Endothelial cell of umbilical vein (primary cell): ENCODE data around the gene ABL1. TPM values are rescaled to one million over a fixed set of nuclear protein-coding genes. Genes with fewer than 3 reads are reported as not detected.

Experiments
- BruUV-seq: library from RNA; stranded (reverse); fragments of 400-500 nt; replicated peaks from 2 replicates; lab custom pipeline; 2021; lab: Mats Ljungman, UMichigan
- CTCF ChIA-PET: fragments of 300-600, 350-600 bp; sonication (Branson Sonifier 250); formaldehyde crosslinking; loops from one replicate; lab custom pipeline; 2021; ENCODE audit warnings: antibody characterized with exemption, inconsistent platforms; lab: Charles Lee
- POLR2A ChIA-PET: fragments of 300-600, 350-600 bp; sonication (Branson Sonifier 250); formaldehyde crosslinking; loops from one replicate; lab custom pipeline; 2021; ENCODE audit warnings: antibody characterized with exemption, inconsistent platforms; lab: Charles Lee
- DNase-seq: peaks from one replicate; pipeline ENCODE4 v3.0.0-alpha.2; 2011; ENCODE audit warnings: low read depth, low spot score
- FAIRE-seq: peaks from 2 replicates; lab custom pipeline; 2011; peaks lifted over from hg19 to GRCh38; lab: Jason Lieb, UNC
- H2AFZ ChIP-seq: 2 replicates; pipeline ENCODE4 v1.6.0; 2012; ENCODE audit warnings: low read depth, low read length, control low read depth, inconsistent platforms
- H3K27ac ChIP-seq: 2 replicates; pipeline ENCODE4 v1.5.1; 2011; ENCODE audit warnings: low read depth, mild to moderate bottlenecking, control low read depth, low read length, moderate library complexity; ENCODE audit not compliant: insufficient read depth
- H3K27me3 ChIP-seq, 2 experiments: 2 replicates each; pipeline versions ENCODE4 v1.6.0 to v1.6.1; 2011; ENCODE audit warnings: low read length in 2 of 2, mixed read lengths in 1 of 2; ENCODE audit not compliant: control insufficient read depth in 2 of 2, insufficient read depth in 2 of 2
- H3K36me3 ChIP-seq, 2 experiments: 2 replicates in 1 of 2; 3 replicates in 1 of 2; pipeline ENCODE4 v1.5.1; 2011; ENCODE audit warnings: low read length in 2 of 2, mild to moderate bottlenecking in 1 of 2, moderate library complexity in 1 of 2; ENCODE audit not compliant: control insufficient read depth in 2 of 2, insufficient read depth in 2 of 2; ENCODE audit errors: extremely low read depth in 1 of 2
- H3K4me1 ChIP-seq: 3 replicates; pipeline ENCODE4 v1.5.1; 2011; ENCODE audit warnings: mild to moderate bottlenecking, low read length; ENCODE audit not compliant: control insufficient read depth, insufficient read depth; ENCODE audit errors: extremely low read depth
- H3K4me2 ChIP-seq: 2 replicates; pipeline ENCODE4 v1.6.1; 2011; ENCODE audit warnings: low read length, control low read depth, mixed read lengths; ENCODE audit not compliant: insufficient read depth
- H3K4me3 ChIP-seq, 3 experiments: fragments of 200-600 bp in 1 of 3; sonication (generic), shearing (Covaris generic) in 1 of 3; replicated peaks in 1 of 3; 2 replicates each; pipeline ENCODE4 v1.5.1; 2011 to 2016; ENCODE audit warnings: control low read depth in 3 of 3, low read length in 3 of 3, mild to moderate bottlenecking in 2 of 3, inconsistent platforms in 1 of 3, low read depth in 1 of 3, moderate library complexity in 1 of 3; ENCODE audit not compliant: insufficient read depth in 1 of 3
- H3K79me2 ChIP-seq: 2 replicates; pipeline ENCODE4 v1.6.0; 2012; ENCODE audit warnings: low read length, inconsistent platforms; ENCODE audit not compliant: control insufficient read depth, insufficient read depth
- H3K9ac ChIP-seq: replicated peaks from 2 replicates; pipeline ENCODE3; 2011; ENCODE audit warnings: low read length, control low read depth; ENCODE audit not compliant: insufficient read depth; ENCODE audit errors: extremely low read depth
- H3K9me1 ChIP-seq: replicated peaks from 3 replicates; pipeline ENCODE4 v1.6.0; 2011; ENCODE audit warnings: mild to moderate bottlenecking, low read length; ENCODE audit not compliant: control insufficient read depth, insufficient read depth; ENCODE audit errors: extremely low read depth
- H3K9me3 ChIP-seq: replicated peaks from 2 replicates; pipeline ENCODE4 v1.5.1; 2012; ENCODE audit warnings: low read length, inconsistent platforms; ENCODE audit not compliant: control insufficient read depth, insufficient read depth
- H4K20me1 ChIP-seq: replicated peaks from 2 replicates; pipeline ENCODE3; 2011; ENCODE audit warnings: mild to moderate bottlenecking, low read length; ENCODE audit not compliant: control insufficient read depth, insufficient read depth; ENCODE audit errors: extremely low read depth
- EZH2 ChIP-seq: IDR thresholded peaks from 2 replicates; pipeline ENCODE4 v1.6.1; 2012; ENCODE audit warnings: borderline replicate concordance, low read depth, mild to moderate bottlenecking, moderate library complexity, low read length, inconsistent platforms; ENCODE audit not compliant: severe bottlenecking
- FOS ChIP-seq: IDR thresholded peaks from 2 replicates; pipeline ENCODE4 v1.6.1; 2011; ENCODE audit warnings: mild to moderate bottlenecking, low read length, moderate library complexity, borderline replicate concordance; ENCODE audit not compliant: insufficient read depth
- GATA2 ChIP-seq: IDR thresholded peaks from 2 replicates; pipeline ENCODE4 v1.7.0; 2011; ENCODE audit warnings: low read depth, mild to moderate bottlenecking, moderate library complexity, mixed read lengths, low read length; ENCODE audit not compliant: insufficient read length, insufficient read depth
- JUN ChIP-seq: IDR thresholded peaks from 2 replicates; pipeline ENCODE4 v1.6.1; 2011; ENCODE audit warnings: borderline replicate concordance, low read depth; ENCODE audit not compliant: insufficient read length, insufficient read depth
- MYC ChIP-seq: IDR thresholded peaks from one replicate; pipeline ENCODE4 v1.6.1; 2011; ENCODE audit warnings: mild to moderate bottlenecking, low read depth, low read length
- POLR2A ChIP-seq: IDR thresholded peaks from 2 replicates; pipeline ENCODE4 v1.6.1; 2012; ENCODE audit warnings: low read depth, mild to moderate bottlenecking, control low read depth, low read length
- POLR2AphosphoS5 ChIP-seq: IDR thresholded peaks from 2 replicates; pipeline ENCODE4 v1.6.1; 2012; ENCODE audit warnings: low read depth, mild to moderate bottlenecking, control low read depth, low read length, moderate library complexity; ENCODE audit not compliant: insufficient read depth
- dilution Hi-C: fragments of 300-500 bp; cut with MboI; formaldehyde crosslinking; loops from one replicate; pipeline ENCODE4 v1.15.0; 2019; ENCODE audit warnings: low sequenced_read_pairs; ENCODE audit not compliant: extremely low pct_ligation_motif_present
- intact Hi-C: fragments of 100-400 bp; cut with micrococcal nuclease; formaldehyde crosslinking; loops from one replicate; pipeline ENCODE4 v1.10.0; 2022
- polyA plus RNA-seq, 4 experiments: library from polyadenylated mRNA; depleted of rRNA in 3 of 4; stranded (reverse) in 3 of 4; unstranded in 1 of 4; fragments of >200 nt; gene quantifications; 2 replicates each; pipeline versions ENCODE4 v1.2.1 to v1.2.3, GENCODE V29; 2011 to 2012; ENCODE audit warnings: missing spikeins in 1 of 4
- total RNA-seq: library from RNA; stranded (reverse); gene quantifications from 2 replicates; pipeline ENCODE4 v1.2.3, GENCODE V29; 2021
- TF ChIP-seq, protein P1 (sequence below): IDR thresholded peaks from 2 replicates; pipeline ENCODE4 v1.6.1; 2011; ENCODE audit not compliant: insufficient read depth, insufficient read length
- TF ChIP-seq, protein P2 (sequence below), 2 donors: IDR thresholded peaks; 1 replicate in 1 of 2; 2 replicates in 1 of 2; pipeline ENCODE4 v1.5.1; 2011; ENCODE audit warnings: low read length in 2 of 2, mild to moderate bottlenecking in 2 of 2, moderate library complexity in 2 of 2, control low read depth in 1 of 2, inconsistent platforms in 1 of 2, low read depth in 1 of 2; ENCODE audit not compliant: insufficient read depth in 1 of 2; ENCODE audit errors: extremely low read depth in 1 of 2

Gene ABL1
- total and polyA plus RNA-seq, 2 donors (not counting 3 experiments of a cell fraction or from before 2014, with no cell fraction given), result 32.1 to 87.1 TPM

DNA sequence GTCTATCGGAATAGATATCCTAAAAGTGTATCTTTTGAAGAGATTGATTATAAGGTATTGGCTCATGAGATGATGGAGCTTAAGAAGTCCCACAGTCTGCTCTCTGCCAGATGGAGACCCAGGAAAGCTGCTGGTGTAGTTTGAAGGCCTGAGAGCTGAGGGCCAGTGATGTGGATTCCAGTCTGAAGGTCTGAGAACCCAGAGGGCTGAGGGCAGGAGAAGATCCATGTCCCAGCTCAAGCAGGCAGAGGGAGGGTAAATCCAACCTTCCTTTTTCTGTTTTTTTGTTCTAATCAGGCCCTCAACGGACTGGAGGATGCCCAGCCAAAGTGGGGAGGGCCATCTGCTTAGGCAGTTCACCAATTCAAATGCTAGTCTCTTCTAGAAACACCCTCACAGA lies 11.0 kb upstream of the ABL1 start:
- Histone ChIP-seq H3K9ac (no peak overlapping the region), H3K27me3 (no peaks in the 10 kb centered on the region), H3K4me1 (peaks cover 5% of the 10 kb centered on the region), H3K79me2 (peaks cover 11% of the 10 kb centered on the region), H3K4me3 (no peak overlapping the region), H3K9me1 (no peaks in the 10 kb centered on the region), H3K9me3 (no peaks in the 10 kb centered on the region), H4K20me1 (peaks cover 3% of the 10 kb centered on the region), H3K4me2 (no peak overlapping the region), H3K36me3 (no peaks in the 10 kb centered on the region), H3K27ac (no peak overlapping the region), H2AFZ (no peak overlapping the region)
- BruUV-seq, result no TSS peak
- ChIA-PET CTCF (interaction anchor here (1.1 to 2.0 kb wide), 5 partner anchors 9 to 50 kb away, joined by 3 to 8 read pairs (median 3); no protein-coding TSS in a partner anchor), POLR2A (no interaction called here)
- dilution Hi-C loops, result no loop called here
- FAIRE-seq (no peak), DNase-seq (no peak)
- intact Hi-C loops, result no loop called here
- TF ChIP-seq JUN, result no peak
- TF ChIP-seq, protein P1, sequence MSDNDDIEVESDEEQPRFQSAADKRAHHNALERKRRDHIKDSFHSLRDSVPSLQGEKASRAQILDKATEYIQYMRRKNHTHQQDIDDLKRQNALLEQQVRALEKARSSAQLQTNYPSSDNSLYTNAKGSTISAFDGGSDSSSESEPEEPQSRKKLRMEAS, result no peak
- TF ChIP-seq GATA2, result no peak
- TF ChIP-seq, protein P2, sequence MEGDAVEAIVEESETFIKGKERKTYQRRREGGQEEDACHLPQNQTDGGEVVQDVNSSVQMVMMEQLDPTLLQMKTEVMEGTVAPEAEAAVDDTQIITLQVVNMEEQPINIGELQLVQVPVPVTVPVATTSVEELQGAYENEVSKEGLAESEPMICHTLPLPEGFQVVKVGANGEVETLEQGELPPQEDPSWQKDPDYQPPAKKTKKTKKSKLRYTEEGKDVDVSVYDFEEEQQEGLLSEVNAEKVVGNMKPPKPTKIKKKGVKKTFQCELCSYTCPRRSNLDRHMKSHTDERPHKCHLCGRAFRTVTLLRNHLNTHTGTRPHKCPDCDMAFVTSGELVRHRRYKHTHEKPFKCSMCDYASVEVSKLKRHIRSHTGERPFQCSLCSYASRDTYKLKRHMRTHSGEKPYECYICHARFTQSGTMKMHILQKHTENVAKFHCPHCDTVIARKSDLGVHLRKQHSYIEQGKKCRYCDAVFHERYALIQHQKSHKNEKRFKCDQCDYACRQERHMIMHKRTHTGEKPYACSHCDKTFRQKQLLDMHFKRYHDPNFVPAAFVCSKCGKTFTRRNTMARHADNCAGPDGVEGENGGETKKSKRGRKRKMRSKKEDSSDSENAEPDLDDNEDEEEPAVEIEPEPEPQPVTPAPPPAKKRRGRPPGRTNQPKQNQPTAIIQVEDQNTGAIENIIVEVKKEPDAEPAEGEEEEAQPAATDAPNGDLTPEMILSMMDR (IDR thresholded peaks at IDR 0.05; ENCODE audit: extremely low read depth in 1 of 2, insufficient read depth in 1 of 2, low read depth in 1 of 2, low read length in 2 of 2), result no peak
- TF ChIP-seq MYC, result no peak
- no peak for TF ChIP-seq EZH2
- no peak for TF ChIP-seq POLR2AphosphoS5
- no peak for TF ChIP-seq POLR2A
- no peak for TF ChIP-seq FOS
